COLO668 (cell line): ENCODE results near the gene CSF1R.
"Not testable (repeated sequence)": the region's sequence is repeated elsewhere in the genome, so short reads cannot be mapped to it uniquely, and the experiment has no call there.

ENCODE experiments used
- DNase-seq: peaks from one replicate; lab custom pipeline; 2025; ENCODE audit not compliant: unreplicated experiment; lab: John Stamatoyannopoulos, UW

Gene CSF1R

GRCh38 chr5:150055326-150056074, 30.9 kb downstream of the CSF1R start:
- DNase-seq: no peak

- DNase-seq: no peak
Measured at GRCh38 chr5:150054569-150054968, 31.8 kb downstream of the CSF1R start.

GRCh38 chr5:150053713-150054392, 32.5 kb downstream of the CSF1R start:
- DNase-seq: no peak

- no peak for DNase-seq
Measured at GRCh38 chr5:150052956-150053712, 33.2 kb downstream of the CSF1R start.

- DNase-seq: no peak
Measured at GRCh38 chr5:150052226-150052955, 34.0 kb downstream of the CSF1R start.

- DNase-seq: no peak
Measured at GRCh38 chr5:150051657-150052195, 34.6 kb downstream of the CSF1R start.

- not testable (repeated sequence) for DNase-seq
Measured at GRCh38 chr5:150050172-150050811, 36.1 kb downstream of the CSF1R start.

GRCh38 chr5:150046031-150046430, 40.3 kb downstream of the CSF1R start:
- no peak for DNase-seq

GRCh38 chr5:150045549-150045948, 40.8 kb downstream of the CSF1R start:
- no peak for DNase-seq

- DNase-seq: no peak
Measured at GRCh38 chr5:150044712-150045111, 41.6 kb downstream of the CSF1R start.

- DNase-seq: no peak
Measured at GRCh38 chr5:150044329-150044681, 42.0 kb downstream of the CSF1R start.

- DNase-seq: no peak
Measured at GRCh38 chr5:150043657-150044328, 42.6 kb downstream of the CSF1R start.

- DNase-seq: no peak
Measured at GRCh38 chr5:150042459-150042858, 43.9 kb downstream of the CSF1R start.

- DNase-seq: no peak
Measured at GRCh38 chr5:150038547-150038946, 47.8 kb downstream of the CSF1R start.

GRCh38 chr5:150036513-150036912, 49.8 kb downstream of the CSF1R start:
- DNase-seq: no peak

GRCh38 chr5:150035139-150035895, 51.0 kb downstream of the CSF1R start:
- no peak for DNase-seq

GRCh38 chr5:150034662-150035061, 51.7 kb downstream of the CSF1R start:
- no peak for DNase-seq

- no peak for DNase-seq
Measured at GRCh38 chr5:150033334-150033733, 53.0 kb downstream of the CSF1R start.

GRCh38 chr5:150028047-150028446, 58.3 kb downstream of the CSF1R start:
- not testable (repeated sequence) for DNase-seq
